ENCODE measurements around the gene RAE1. TPM values are rescaled to one million over a fixed set of nuclear protein-coding genes. Genes with fewer than 3 reads are reported as not detected.

Gene RAE1
- total and polyA plus RNA-seq, 2 of the 8 experiments (the other 6 are each of a cell fraction or from before 2014, with no cell fraction given) = 35.9 to 44.9 TPM

GRCh38 chr20:57402206-57403125, 51.4 kb downstream of the RAE1 start:
- no peak overlapping the region for H3K56ac ChIP-seq (replicated peaks; ENCODE audit: insufficient read length, low read depth, low read length)
- no peak overlapping the region for H3K18ac ChIP-seq (ENCODE audit: extremely low read depth, low read length)
- DNase-seq (ENCODE audit: low read depth in 1 of 2, low spot score in 2 of 2) (no peak), FAIRE-seq (no peak)
- H4K91ac ChIP-seq (replicated peaks; ENCODE audit: insufficient read length, low read length) = no peak overlapping the region
- H3K14ac ChIP-seq (ENCODE audit: insufficient read length) = no peak overlapping the region
- ChIA-PET POLR2A (ENCODE audit: partially characterized antibody) (interaction anchor here (0.6 to 3.2 kb wide), 4 partner anchors 7 to 23 kb away, joined by 3 to 11 read pairs (median 4); no protein-coding TSS in a partner anchor), CTCF (ENCODE audit: partially characterized antibody) (interaction anchor here (0.7 to 1.9 kb wide), 10 partner anchors 10 to 822 kb away, joined by 3 to 9 read pairs (median 4); no protein-coding TSS in a partner anchor)
- no peaks in the 10 kb centered on the region for H3K4me1 ChIP-seq (replicated peaks in 1 of 4; ENCODE audit: control insufficient read depth in 3 of 4, insufficient read depth in 4 of 4, low read length in 3 of 4)
- H3K79me1 ChIP-seq (ENCODE audit: low read depth, low read length) = peaks cover 15% of the 10 kb centered on the region
- H4K5ac ChIP-seq (ENCODE audit: insufficient read length, low read depth, low read length) = no peak overlapping the region
- H3K27ac ChIP-seq (ENCODE audit: low read depth, low read length) = no peak overlapping the region
- H2BK12ac ChIP-seq (ENCODE audit: low read depth, low read length) = no peak overlapping the region
- no peak overlapping the region for H2AFZ ChIP-seq (ENCODE audit: low read length)
- H3K27me3 ChIP-seq (replicated peaks in 1 of 4; ENCODE audit: control insufficient read depth in 3 of 4, extremely low read depth in 1 of 4, insufficient read depth in 3 of 4, low read length in 3 of 4) = no peaks in the 10 kb centered on the region
- no peak overlapping the region for H2BK5ac ChIP-seq (ENCODE audit: low read depth, low read length)
- no peak overlapping the region for H2AK5ac ChIP-seq (ENCODE audit: low read depth, low read length)
- H4K20me1 ChIP-seq (replicated peaks in 1 of 2; ENCODE audit: control insufficient read depth in 1 of 2, insufficient read depth in 2 of 2, low read length in 2 of 2) = peaks cover 16 to 44% of the 10 kb centered on the region in 2 experiments
- H3K9ac ChIP-seq (replicated peaks in 1 of 4; ENCODE audit: extremely low read depth in 1 of 4, low read depth in 3 of 4, low read length in 3 of 4) = no peak overlapping the region
- H2BK20ac ChIP-seq (ENCODE audit: low read length) = no peak overlapping the region
- H2BK15ac ChIP-seq (ENCODE audit: low read length) = no peak overlapping the region
- H3K4me3 ChIP-seq (ENCODE audit: extremely low read depth in 1 of 4, insufficient read depth in 2 of 4, low read depth in 3 of 4, low read length in 4 of 4) = no peak overlapping the region
- H3K36me3 ChIP-seq (ENCODE audit: control insufficient read depth in 2 of 4, insufficient read depth in 4 of 4, low read length in 3 of 4) = peaks cover 1 to 44% (median 27%) of the 10 kb centered on the region in 4 experiments; a peak in 7 of 8 replicates
- no peak overlapping the region for H4K8ac ChIP-seq (ENCODE audit: extremely low read depth, insufficient read depth, low read length)
- no peaks in the 10 kb centered on the region for H3K9me3 ChIP-seq (ENCODE audit: insufficient read depth in 2 of 2, low read depth in 1 of 2, low read length in 1 of 2)
- H3K23me2 ChIP-seq (ENCODE audit: low read depth, low read length) = no peaks in the 10 kb centered on the region
- peaks cover under 1 to 48% of the 10 kb centered on the region in 2 experiments; a peak in 3 of 4 replicates for H3K79me2 ChIP-seq (ENCODE audit: control insufficient read depth in 1 of 2, insufficient read depth in 2 of 2, low read length in 2 of 2)
- H3K4me2 ChIP-seq (ENCODE audit: insufficient read depth in 1 of 2, low read depth in 2 of 2, low read length in 2 of 2) = no peak overlapping the region
- no peak overlapping the region for H3K23ac ChIP-seq (ENCODE audit: insufficient read length)
- WGBS, 2 experiments (ENCODE audit: extremely low coverage in 1 of 2, insufficient coverage in 1 of 2, insufficient read length in 1 of 2, insufficient replicate concordance in 2 of 2, low coverage in 1 of 2, low lambda C conversion rate in 2 of 2, missing lambda C conversion rate in 1 of 2) = 90% methylated on average over 32 of the region's 32 CpGs; no CpG with 5 or more reads in 1 of the 2 experiments
- no peak overlapping the region for H2BK120ac ChIP-seq (replicated peaks; ENCODE audit: low read depth, low read length)
- no peak overlapping the region for H3K4ac ChIP-seq (replicated peaks; ENCODE audit: insufficient read length, low read depth, low read length)
- TF ChIP-seq SP4 (IDR thresholded peaks at IDR 0.05; ENCODE audit: low read length) (no peak), BACH1 (IDR thresholded peaks at IDR 0.05; ENCODE audit: low read length) (no peak), KDM5A (IDR thresholded peaks at IDR 0.05; ENCODE audit: low read length) (no peak), HDAC6 (IDR thresholded peaks at IDR 0.05; ENCODE audit: low read depth, low read length) (no peak), EZH2 (IDR thresholded peaks at IDR 0.05; ENCODE audit: low read depth, low read length, severe bottlenecking) (no peak), CTCF (IDR thresholded peaks at IDR 0.05; ENCODE audit: control extremely low read depth in 1 of 3, insufficient read depth in 1 of 3, low read depth in 1 of 3, low read length in 3 of 3) (no peak), GABPA (IDR thresholded peaks at IDR 0.05; ENCODE audit: borderline replicate concordance, insufficient read depth, low read length) (no peak), JUN (IDR thresholded peaks at IDR 0.05; ENCODE audit: low read depth, low read length) (no peak), CREB1 (IDR thresholded peaks at IDR 0.05) (no peak)

Measured in H1 (cell line).